GM12878 (cell line): ENCODE results near the gene FFAR1. TPM values are rescaled to one million over a fixed set of nuclear protein-coding genes. Genes with fewer than 3 reads are reported as not detected.

Experiments
- ATF2 ChIP-seq: IDR thresholded peaks from 2 replicates; pipeline ENCODE4 v1.6.1; 2012; ENCODE audit warnings: low read length, inconsistent platforms
- ATF3 ChIP-seq: IDR thresholded peaks from 2 replicates; pipeline ENCODE4 v1.6.1; 2011; ENCODE audit warnings: low read depth, mild to moderate bottlenecking, low read length, moderate library complexity, borderline replicate concordance; ENCODE audit errors: extremely low read depth
- BCL3 ChIP-seq: IDR thresholded peaks from 2 replicates; pipeline ENCODE4 v1.6.1; 2011; ENCODE audit warnings: borderline replicate concordance, low read depth, mild to moderate bottlenecking, moderate library complexity, low read length; ENCODE audit not compliant: insufficient read depth, poor library complexity, severe bottlenecking
- BRCA1 ChIP-seq: IDR thresholded peaks from 2 replicates; pipeline ENCODE4 v1.6.1; 2011; ENCODE audit warnings: low read depth, low read length, improper control_type of control experiment
- CREM ChIP-seq: IDR thresholded peaks from 2 replicates; pipeline ENCODE4 v1.6.1; 2014; ENCODE audit warnings: antibody characterized with exemption, low read depth
- EZH2 ChIP-seq: IDR thresholded peaks from 2 replicates; pipeline ENCODE4 v1.6.1; 2012; ENCODE audit warnings: low read depth, mild to moderate bottlenecking, control low read depth, inconsistent platforms, low read length, borderline replicate concordance; ENCODE audit not compliant: control insufficient read depth
- HDGF ChIP-seq: fragments of 450-650 bp; IDR thresholded peaks from 2 replicates; pipeline ENCODE4 v1.6.1; 2016; ENCODE audit warnings: antibody characterized with exemption
- HSF1 ChIP-seq: fragments of 150-350 bp; IDR thresholded peaks from 2 replicates; pipeline ENCODE4 v1.6.1; 2014; ENCODE audit warnings: mild to moderate bottlenecking, low read depth, low read length
- IKZF2 ChIP-seq, 2 experiments: fragments of 450-650 bp; IDR thresholded peaks; 2 replicates each; pipeline ENCODE4 v1.6.1; 2017; ENCODE audit warnings: mild to moderate bottlenecking in 2 of 2, moderate library complexity in 2 of 2
- IRF4 ChIP-seq: IDR thresholded peaks from 2 replicates; pipeline ENCODE4 v1.6.1; 2011; ENCODE audit warnings: low read depth, low read length
- IRF5 ChIP-seq: fragments of 450-650 bp; IDR thresholded peaks from 2 replicates; pipeline ENCODE4 v1.6.1; 2017; ENCODE audit warnings: borderline replicate concordance
- NBN ChIP-seq: fragments of 450-650 bp; IDR thresholded peaks from 2 replicates; pipeline ENCODE4 v1.6.1; 2016
- PBX3 ChIP-seq: IDR thresholded peaks from 2 replicates; pipeline ENCODE4 v1.6.1; 2011; ENCODE audit warnings: mild to moderate bottlenecking, low read depth, low read length, moderate library complexity; ENCODE audit not compliant: insufficient replicate concordance
- PML ChIP-seq: IDR thresholded peaks from 2 replicates; pipeline ENCODE4 v1.6.1; 2012; ENCODE audit warnings: low read length, inconsistent platforms
- RAD21 ChIP-seq: IDR thresholded peaks from 2 replicates; pipeline ENCODE4 v1.6.1; 2011; ENCODE audit warnings: mild to moderate bottlenecking, low read depth, low read length, moderate library complexity; ENCODE audit not compliant: insufficient read depth
- STAT1 ChIP-seq: fragments of 450-650 bp; conservative IDR thresholded peaks from 2 replicates; pipeline ENCODE4 v1.6.1; 2014; ENCODE audit warnings: antibody characterized with exemption, mild to moderate bottlenecking
- SUPT20H ChIP-seq: IDR thresholded peaks from 2 replicates; pipeline ENCODE4 v1.6.1; 2011; ENCODE audit warnings: low read depth, mild to moderate bottlenecking, low read length, moderate library complexity, borderline replicate concordance; ENCODE audit not compliant: control insufficient read depth
- TARDBP ChIP-seq: IDR thresholded peaks from 2 replicates; pipeline ENCODE4 v1.6.1; 2016; ENCODE audit warnings: borderline replicate concordance
- ZBTB11 ChIP-seq: fragments of 450-650 bp; formaldehyde crosslinking; IDR thresholded peaks from 2 replicates; pipeline ENCODE4 v1.5.0; 2022; ENCODE audit warnings: mild to moderate bottlenecking, missing genetic modification characterization
- polyA plus RNA-seq, 11 experiments: library from polyadenylated mRNA; depleted of rRNA in 4 of 11; unstranded in 6 of 11; stranded (reverse) in 5 of 11; fragments of >200 nt; fragmentation: Nextera tagmentation in 4 of 11; fragmentation: Illumina TruSeq in 1 of 11; extraction: Ambion mirVana in 4 of 11; extraction: Trizol in 1 of 11; gene quantifications; 1 replicate in 1 of 11; 2 replicates in 10 of 11; pipeline versions ENCODE4 v1.2.1 to v1.2.3, GENCODE V29; 2011 to 2016; ENCODE audit warnings: inconsistent platforms in 2 of 11, missing spikeins in 2 of 11, low read depth in 1 of 11
- total RNA-seq, 4 experiments: library from RNA; depleted of rRNA in 3 of 4; stranded (reverse); fragments of >200 nt in 3 of 4; fragmentation: Illumina TruSeq in 1 of 4; extraction: Trizol in 1 of 4; gene quantifications; 2 replicates each; pipeline versions ENCODE4 v1.2.1 to v1.2.3, GENCODE V29; 2013 to 2021

The FFAR1 gene
- total and polyA plus RNA-seq, 10 of the 15 experiments (the other 5 are each of a cell fraction or from before 2014, with no cell fraction given), result 0.05 to 0.62 (median 0.14) TPM; not detected in 2

GRCh38 chr19:35347930-35348298 lies 212 bp downstream of the FFAR1 start (continued):
- no peak for TF ChIP-seq ZBTB11 (CRISPR knock-in tag)
- TF ChIP-seq BCL3, result peak; percentile 4
- TF ChIP-seq EZH2, result no peak
- no peak for TF ChIP-seq STAT1
- TF ChIP-seq HDGF, result no peak
- TF ChIP-seq IKZF2 (IDR thresholded peaks at IDR 0.05), result no peak
- TF ChIP-seq PBX3, result no peak
- no peak for TF ChIP-seq IRF4
- TF ChIP-seq ATF2, result no peak
- TF ChIP-seq IRF5, result no peak
- TF ChIP-seq ATF3, result peak; percentile 6; the same call in 1 of the 2 replicates
- TF ChIP-seq SUPT20H, result no peak
- no peak for TF ChIP-seq PML
- TF ChIP-seq CREM, result no peak
- no peak for TF ChIP-seq RAD21
- TF ChIP-seq TARDBP, result 0 out of 2 replicates have a peak, but pooled peaks have one; percentile 4
- no peak for TF ChIP-seq HSF1
- 0 out of 2 replicates have a peak, but pooled peaks have one; percentile 2 for TF ChIP-seq NBN
- no peak for TF ChIP-seq BRCA1
